OCI-LY3 (cell line): Measurements from ENCODE around the gene RPL6.

ENCODE experiments used
- H2AFZ ChIP-seq: fragments of 200-600, 300-600 bp; shearing (Covaris generic); 2 replicates; pipeline ENCODE4 v1.6.0; 2014; ENCODE audit warnings: antibody characterized with exemption, low read depth, low read length
- H3K27ac ChIP-seq: fragments of 200-600, 300-600 bp; sonication (generic); 2 replicates; pipeline ENCODE4 v1.5.1; 2014; ENCODE audit warnings: mild to moderate bottlenecking, low read length, moderate library complexity, mixed read lengths
- H3K27me3 ChIP-seq: fragments of 200-600, 300-600 bp; sonication (generic); 2 replicates; pipeline ENCODE4 v1.6.1; 2014; ENCODE audit warnings: low read depth, low read length, mixed read lengths
- H3K36me3 ChIP-seq: fragments of 200-600, 300-600 bp; sonication (generic); replicated peaks from 2 replicates; pipeline ENCODE3; 2014; ENCODE audit warnings: low read depth, low read length, mixed read lengths
- H3K4me1 ChIP-seq: fragments of 300-600, 200-600 bp; sonication (generic); 2 replicates; pipeline ENCODE4 v1.6.1; 2014; ENCODE audit warnings: low read length, mixed read lengths
- H3K4me2 ChIP-seq: fragments of 200-600, 300-600 bp; sonication (generic); 2 replicates; pipeline ENCODE4 v1.6.1; 2014; ENCODE audit warnings: low read length, mixed read lengths
- H3K4me3 ChIP-seq: fragments of 300-600, 200-600 bp; sonication (generic); 2 replicates; pipeline ENCODE4 v1.5.1; 2014; ENCODE audit warnings: antibody characterized with exemption, mild to moderate bottlenecking, low read length, moderate library complexity
- H3K79me2 ChIP-seq: fragments of 300-600, 200-600 bp; shearing (Covaris generic); 2 replicates; pipeline ENCODE4 v1.6.1; 2014; ENCODE audit warnings: mild to moderate bottlenecking, low read length, mixed read lengths
- H3K9ac ChIP-seq: fragments of 300-600, 200-600 bp; shearing (Covaris generic); 2 replicates; pipeline ENCODE4 v1.6.0; 2014; ENCODE audit warnings: mild to moderate bottlenecking, low read length, moderate library complexity
- H3K9me3 ChIP-seq: fragments of 200-600, 300-600 bp; shearing (Covaris generic); 2 replicates; pipeline ENCODE4 v1.6.1; 2014; ENCODE audit warnings: low read length, mixed read lengths; ENCODE audit not compliant: insufficient read depth
- H4K20me1 ChIP-seq: fragments of 200-600, 300-600 bp; sonication (generic); 2 replicates; pipeline ENCODE4 v1.6.1; 2016; ENCODE audit warnings: low read length, mixed read lengths; ENCODE audit not compliant: insufficient read depth
- EZH2phosphoT487 ChIP-seq: fragments of 200-600 bp; shearing (Covaris generic); IDR thresholded peaks from 2 replicates; pipeline ENCODE4 v1.6.1; 2018; ENCODE audit warnings: antibody characterized with exemption, mixed run types, low read depth
- TF ChIP-seq, protein P1 (sequence below): fragments of 200-600, 300-600 bp; sonication (generic); IDR thresholded peaks from 2 replicates; pipeline ENCODE4 v1.5.1; 2014; ENCODE audit warnings: antibody characterized with exemption, low read length, low read depth

The RPL6 gene

GRCh38 chr12:112433551-112433950 lies 24.1 kb upstream of the RPL6 start:
- Histone ChIP-seq H3K4me3 (no peak overlapping the region), H3K27me3 (no peaks in the 10 kb centered on the region), H3K9ac (no peak overlapping the region), H3K27ac (no peak overlapping the region), H2AFZ (no peak overlapping the region), H3K79me2 (peaks cover 85% of the 10 kb centered on the region), H3K9me3 (no peaks in the 10 kb centered on the region), H3K4me1 (no peaks in the 10 kb centered on the region), H3K36me3 (peaks cover 6% of the 10 kb centered on the region), H4K20me1 (peaks cover 30% of the 10 kb centered on the region), H3K4me2 (no peak overlapping the region)
- TF ChIP-seq, protein P1, sequence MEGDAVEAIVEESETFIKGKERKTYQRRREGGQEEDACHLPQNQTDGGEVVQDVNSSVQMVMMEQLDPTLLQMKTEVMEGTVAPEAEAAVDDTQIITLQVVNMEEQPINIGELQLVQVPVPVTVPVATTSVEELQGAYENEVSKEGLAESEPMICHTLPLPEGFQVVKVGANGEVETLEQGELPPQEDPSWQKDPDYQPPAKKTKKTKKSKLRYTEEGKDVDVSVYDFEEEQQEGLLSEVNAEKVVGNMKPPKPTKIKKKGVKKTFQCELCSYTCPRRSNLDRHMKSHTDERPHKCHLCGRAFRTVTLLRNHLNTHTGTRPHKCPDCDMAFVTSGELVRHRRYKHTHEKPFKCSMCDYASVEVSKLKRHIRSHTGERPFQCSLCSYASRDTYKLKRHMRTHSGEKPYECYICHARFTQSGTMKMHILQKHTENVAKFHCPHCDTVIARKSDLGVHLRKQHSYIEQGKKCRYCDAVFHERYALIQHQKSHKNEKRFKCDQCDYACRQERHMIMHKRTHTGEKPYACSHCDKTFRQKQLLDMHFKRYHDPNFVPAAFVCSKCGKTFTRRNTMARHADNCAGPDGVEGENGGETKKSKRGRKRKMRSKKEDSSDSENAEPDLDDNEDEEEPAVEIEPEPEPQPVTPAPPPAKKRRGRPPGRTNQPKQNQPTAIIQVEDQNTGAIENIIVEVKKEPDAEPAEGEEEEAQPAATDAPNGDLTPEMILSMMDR: no peak
- TF ChIP-seq EZH2phosphoT487: no peak

DNA sequence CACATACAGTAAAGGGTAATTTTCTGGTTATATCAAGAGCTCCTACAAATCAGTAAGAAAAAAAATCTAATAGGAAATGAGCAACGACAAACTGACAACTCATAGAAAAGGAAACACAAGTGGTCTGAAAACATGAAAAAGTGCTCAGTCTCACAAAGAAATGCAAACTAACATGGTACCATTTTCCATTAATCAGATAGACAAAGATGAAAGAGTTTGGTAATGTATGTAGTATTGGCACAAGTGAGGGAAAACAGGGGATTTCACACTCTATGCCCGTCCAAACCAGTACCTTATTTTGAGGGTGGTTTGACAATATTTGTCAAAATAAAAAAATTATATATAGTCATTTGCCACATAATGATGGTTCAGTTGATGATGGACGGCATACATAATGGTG lies 22.6 kb upstream of the RPL6 start:
- Histone ChIP-seq H3K79me2 (peaks cover 84% of the 10 kb centered on the region), H3K4me2 (no peak overlapping the region), H2AFZ (no peak overlapping the region), H3K4me3 (no peak overlapping the region), H4K20me1 (peaks cover 23% of the 10 kb centered on the region), H3K9me3 (no peaks in the 10 kb centered on the region), H3K36me3 (peaks cover 8% of the 10 kb centered on the region), H3K9ac (no peak overlapping the region), H3K27me3 (no peaks in the 10 kb centered on the region), H3K27ac (no peak overlapping the region), H3K4me1 (no peaks in the 10 kb centered on the region)
- TF ChIP-seq, protein P1: no peak
- TF ChIP-seq EZH2phosphoT487: no peak

GRCh38 chr12:112430929-112431328 lies 21.5 kb upstream of the RPL6 start:
- Histone ChIP-seq H3K4me1 (no peaks in the 10 kb centered on the region), H3K27ac (no peak overlapping the region), H4K20me1 (peaks cover 18% of the 10 kb centered on the region), H3K4me2 (no peak overlapping the region), H2AFZ (no peak overlapping the region), H3K79me2 (peaks cover 86% of the 10 kb centered on the region), H3K4me3 (no peak overlapping the region), H3K36me3 (peaks cover 11% of the 10 kb centered on the region), H3K27me3 (no peaks in the 10 kb centered on the region), H3K9ac (no peak overlapping the region), H3K9me3 (no peaks in the 10 kb centered on the region)
- TF ChIP-seq, protein P1: no peak
- no peak for TF ChIP-seq EZH2phosphoT487

GRCh38 chr12:112427760-112428159 lies 18.4 kb upstream of the RPL6 start:
- peaks cover 30% of the 10 kb centered on the region for H4K20me1 ChIP-seq
- H3K9me3 ChIP-seq: no peaks in the 10 kb centered on the region
- H3K36me3 ChIP-seq: peaks cover 16% of the 10 kb centered on the region

More at GRCh38 chr12:112427760-112428159, 18.4 kb upstream of the RPL6 start:
- TF ChIP-seq EZH2phosphoT487: no peak
- TF ChIP-seq, protein P1: no peak
- Histone ChIP-seq H3K4me2 (no peak overlapping the region), H3K4me3 (no peak overlapping the region), H3K9ac (no peak overlapping the region), H2AFZ (no peak overlapping the region), H3K27ac (no peak overlapping the region), H3K79me2 (peaks cover 95% of the 10 kb centered on the region), H3K4me1 (no peaks in the 10 kb centered on the region), H3K27me3 (no peaks in the 10 kb centered on the region)
